Panc1 (cell line): ENCODE data around the gene TMPRSS6. TPM values are rescaled to one million over a fixed set of nuclear protein-coding genes. Genes with fewer than 3 reads are reported as not detected.
A peak's percentile ranks its signal among the peaks of the same experiment; 100 is the strongest.

Experiments used
- ATAC-seq: fragments of 200-7000 bp; cut with Tn5 transposase; 2 replicates; pipeline ENCODE4 v1.9.1; 2020; ENCODE audit warnings: mild to moderate bottlenecking, moderate library complexity
- BruUV-seq: library from RNA; stranded (reverse); fragments of 400-500 nt; replicated peaks from 2 replicates; lab custom pipeline; 2021; lab: Mats Ljungman, UMichigan
- CTCF ChIA-PET: fragments of 300-600 bp; sonication (Branson Sonifier 250); formaldehyde crosslinking; loops from one replicate; lab custom pipeline; 2022; ENCODE audit warnings: antibody characterized with exemption; lab: Charles Lee
- POLR2A ChIA-PET: fragments of 300-600 bp; sonication (Branson Sonifier 250); formaldehyde crosslinking; loops from one replicate; lab custom pipeline; 2022; ENCODE audit warnings: antibody characterized with exemption; lab: Charles Lee
- DNase-seq: peaks from one replicate; pipeline ENCODE4 v3.0.0-alpha.2; 2010; ENCODE audit warnings: low read depth, low spot score
- H3K27ac ChIP-seq: 2 replicates; pipeline ENCODE4 v1.5.1; 2011; ENCODE audit warnings: mild to moderate bottlenecking, low read length, inconsistent platforms
- H3K27me3 ChIP-seq: fragments of 200-500 bp; sonication (Bioruptor generic); 2 replicates; pipeline ENCODE4 v1.6.0; 2014; ENCODE audit warnings: low read length, inconsistent platforms; ENCODE audit not compliant: control insufficient read depth, insufficient read depth
- H3K36me3 ChIP-seq: fragments of 200-500 bp; sonication (Bioruptor generic); 2 replicates; pipeline ENCODE4 v1.5.1; 2014; ENCODE audit warnings: inconsistent platforms, mild to moderate bottlenecking, low read length, moderate library complexity; ENCODE audit not compliant: control insufficient read depth, insufficient read depth
- H3K4me1 ChIP-seq: 2 replicates; pipeline ENCODE4 v1.5.1; 2011; ENCODE audit warnings: inconsistent platforms, mild to moderate bottlenecking, low read length, moderate library complexity; ENCODE audit not compliant: control insufficient read depth, insufficient read depth
- H3K4me3 ChIP-seq, 2 experiments: 2 replicates each; pipeline ENCODE4 v1.5.1; 2011 to 2012; ENCODE audit warnings: low read depth in 2 of 2, low read length in 2 of 2, mild to moderate bottlenecking in 2 of 2, inconsistent platforms in 1 of 2, moderate library complexity in 1 of 2
- H3K9me3 ChIP-seq: fragments of 200-500 bp; sonication (Bioruptor generic); 2 replicates; pipeline ENCODE4 v1.5.1; 2014; ENCODE audit warnings: low read depth, mild to moderate bottlenecking, inconsistent platforms, low read length, moderate library complexity; ENCODE audit not compliant: control insufficient read depth, insufficient read depth
- CTCF ChIP-seq: fragments of 450-650 bp; IDR thresholded peaks from 2 replicates; pipeline ENCODE4 v1.5.1; 2017; ENCODE audit warnings: mild to moderate bottlenecking
- POLR2AphosphoS5 ChIP-seq: IDR thresholded peaks from 2 replicates; pipeline ENCODE4 v1.6.1; 2012; ENCODE audit warnings: mild to moderate bottlenecking, low read depth, low read length, moderate library complexity
- SIN3A ChIP-seq: IDR thresholded peaks from 2 replicates; pipeline ENCODE4 v1.6.1; 2012; ENCODE audit warnings: low read depth, mild to moderate bottlenecking, low read length, moderate library complexity, borderline replicate concordance; ENCODE audit not compliant: insufficient read depth
- TCF7L2 ChIP-seq: IDR thresholded peaks from 2 replicates; pipeline ENCODE4 v1.6.1; 2011; ENCODE audit warnings: mild to moderate bottlenecking, low read depth, low read length, inconsistent platforms
- in situ Hi-C: cut with HindIII; loops from 2 replicates; pipeline ENCODE4 v1.10.0; 2016; ENCODE audit warnings: low sequenced_read_pairs, low pct_unique_long_range_greater_than_20kb
- intact Hi-C: fragments of 100-400 bp; cut with micrococcal nuclease; formaldehyde crosslinking; loops from one replicate; pipeline ENCODE4 v1.10.0; 2022; ENCODE audit not compliant: unreplicated experiment
- total RNA-seq: library from RNA; stranded (reverse); gene quantifications from one replicate; pipeline ENCODE4 v1.2.1, GENCODE V29; 2021; ENCODE audit not compliant: unreplicated experiment
- TF ChIP-seq, protein P1 (sequence below), 2 experiments: IDR thresholded peaks; 2 replicates each; pipeline ENCODE4 v1.6.1; 2011 to 2012; ENCODE audit warnings: low read depth in 2 of 2, control low read depth in 1 of 2, low read length in 1 of 2, mild to moderate bottlenecking in 1 of 2, moderate library complexity in 1 of 2; ENCODE audit not compliant: insufficient read depth in 1 of 2

The TMPRSS6 gene
- total RNA-seq, 1 experiment from 2014 or later, result not detected

DNA sequence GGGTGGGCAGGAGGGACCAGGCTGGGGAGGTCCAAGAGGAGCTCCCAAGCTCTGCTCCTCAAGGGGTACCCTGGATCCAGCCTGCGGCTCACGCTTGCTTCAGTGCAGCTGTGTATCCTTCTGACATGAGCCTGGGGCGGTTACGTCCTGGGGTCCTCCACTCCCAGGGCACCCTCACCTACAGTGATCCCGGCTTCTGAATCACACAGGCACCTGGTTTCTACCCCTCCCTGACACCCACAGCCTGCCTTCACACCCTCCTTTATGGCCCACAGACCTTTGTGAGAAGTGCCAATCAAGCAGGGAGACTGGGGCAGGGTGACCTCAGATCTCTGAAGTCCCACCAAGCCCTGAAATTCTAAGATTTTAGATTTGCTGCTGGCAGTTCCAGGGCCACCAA lies 88.5 kb downstream of the TMPRSS6 start:
- intact Hi-C loops, result no loop called here
- no peak overlapping the region for H3K4me3 ChIP-seq

DNA sequence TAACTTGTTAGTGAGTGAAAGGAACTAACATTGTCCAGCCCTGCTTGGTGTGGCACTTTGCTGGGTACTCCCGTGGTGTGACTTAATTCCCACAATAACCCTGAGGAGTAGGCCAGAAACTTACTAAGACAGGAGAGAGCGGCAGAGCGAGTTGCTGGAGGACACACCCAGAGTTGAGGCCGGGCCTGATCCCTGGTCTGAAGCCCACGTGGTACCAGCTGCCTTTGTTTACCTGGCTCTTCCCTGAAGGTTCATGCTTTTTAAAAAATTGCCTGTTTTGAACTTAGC lies 89.4 kb downstream of the TMPRSS6 start:
- no TSS peak for BruUV-seq

More for the DNA sequence above, 88.5 kb downstream of the TMPRSS6 start:
- Histone ChIP-seq H3K4me1 (0 out of 2 replicates have a peak, but pooled peaks cover 2% of the 10 kb centered on the region), H3K36me3 (no peaks in the 10 kb centered on the region), H3K27me3 (no peaks in the 10 kb centered on the region), H3K9me3 (no peaks in the 10 kb centered on the region), H3K27ac (no peak overlapping the region)
- no TSS peak for BruUV-seq
- no peak for DNase-seq
- no peak for TF ChIP-seq SIN3A
- TF ChIP-seq TCF7L2, result no peak
- TF ChIP-seq CTCF, result no peak
- TF ChIP-seq, protein P1, sequence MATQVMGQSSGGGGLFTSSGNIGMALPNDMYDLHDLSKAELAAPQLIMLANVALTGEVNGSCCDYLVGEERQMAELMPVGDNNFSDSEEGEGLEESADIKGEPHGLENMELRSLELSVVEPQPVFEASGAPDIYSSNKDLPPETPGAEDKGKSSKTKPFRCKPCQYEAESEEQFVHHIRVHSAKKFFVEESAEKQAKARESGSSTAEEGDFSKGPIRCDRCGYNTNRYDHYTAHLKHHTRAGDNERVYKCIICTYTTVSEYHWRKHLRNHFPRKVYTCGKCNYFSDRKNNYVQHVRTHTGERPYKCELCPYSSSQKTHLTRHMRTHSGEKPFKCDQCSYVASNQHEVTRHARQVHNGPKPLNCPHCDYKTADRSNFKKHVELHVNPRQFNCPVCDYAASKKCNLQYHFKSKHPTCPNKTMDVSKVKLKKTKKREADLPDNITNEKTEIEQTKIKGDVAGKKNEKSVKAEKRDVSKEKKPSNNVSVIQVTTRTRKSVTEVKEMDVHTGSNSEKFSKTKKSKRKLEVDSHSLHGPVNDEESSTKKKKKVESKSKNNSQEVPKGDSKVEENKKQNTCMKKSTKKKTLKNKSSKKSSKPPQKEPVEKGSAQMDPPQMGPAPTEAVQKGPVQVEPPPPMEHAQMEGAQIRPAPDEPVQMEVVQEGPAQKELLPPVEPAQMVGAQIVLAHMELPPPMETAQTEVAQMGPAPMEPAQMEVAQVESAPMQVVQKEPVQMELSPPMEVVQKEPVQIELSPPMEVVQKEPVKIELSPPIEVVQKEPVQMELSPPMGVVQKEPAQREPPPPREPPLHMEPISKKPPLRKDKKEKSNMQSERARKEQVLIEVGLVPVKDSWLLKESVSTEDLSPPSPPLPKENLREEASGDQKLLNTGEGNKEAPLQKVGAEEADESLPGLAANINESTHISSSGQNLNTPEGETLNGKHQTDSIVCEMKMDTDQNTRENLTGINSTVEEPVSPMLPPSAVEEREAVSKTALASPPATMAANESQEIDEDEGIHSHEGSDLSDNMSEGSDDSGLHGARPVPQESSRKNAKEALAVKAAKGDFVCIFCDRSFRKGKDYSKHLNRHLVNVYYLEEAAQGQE (IDR thresholded peaks at IDR 0.05; ENCODE audit: insufficient read depth in 1 of 2, low read depth in 2 of 2, low read length in 1 of 2), result no peak
- TF ChIP-seq POLR2AphosphoS5, result no peak
- ATAC-seq, result no peak
- ChIA-PET CTCF (interaction anchor here (1.1 kb wide), 1 partner anchor 44 kb away, joined by 4 read pairs; no protein-coding TSS in a partner anchor), POLR2A (no interaction called here)
- in situ Hi-C loops, result no loop called here

More for the DNA sequence above, 89.4 kb downstream of the TMPRSS6 start:
- in situ Hi-C loops, result no loop called here
- Histone ChIP-seq H3K9me3 (no peaks in the 10 kb centered on the region), H3K27ac (peak overlapping the region; percentile 71), H3K36me3 (no peaks in the 10 kb centered on the region), H3K4me1 (0 out of 2 replicates have a peak, but pooled peaks cover 2% of the 10 kb centered on the region), H3K4me3 (peak overlapping the region; percentile 64 to 67), H3K27me3 (no peaks in the 10 kb centered on the region)
- intact Hi-C loops, result no loop called here
- ChIA-PET CTCF (interaction anchor here (1.1 kb wide), 1 partner anchor 43 kb away, joined by 4 read pairs; no protein-coding TSS in a partner anchor), POLR2A (no interaction called here)
- ATAC-seq, result peak; percentile 63
- TF ChIP-seq TCF7L2, result no peak
- TF ChIP-seq POLR2AphosphoS5, result no peak
- no peak for TF ChIP-seq SIN3A
- TF ChIP-seq, protein P1 (IDR thresholded peaks at IDR 0.05; ENCODE audit: insufficient read depth in 1 of 2, low read depth in 2 of 2, low read length in 1 of 2), result no peak
- TF ChIP-seq CTCF, result no peak
- DNase-seq, result no peak
